PC-3 (cell line): ENCODE data around the gene SMYD3. TPM values are rescaled to one million over a fixed set of nuclear protein-coding genes. Genes with fewer than 3 reads are reported as not detected.

ENCODE experiments used
- ATAC-seq: fragments of 200-7000 bp; cut with Tn5 transposase; 2 replicates; pipeline ENCODE4 v1.9.1; 2020; ENCODE audit warnings: mild to moderate bottlenecking, moderate library complexity
- BruUV-seq: library from RNA; stranded (reverse); fragments of 400-500 nt; replicated peaks from 2 replicates; lab custom pipeline; 2021; lab: Mats Ljungman, UMichigan
- CTCF ChIA-PET: fragments of 300-600 bp; sonication (Branson Sonifier 250); formaldehyde crosslinking; loops from one replicate; lab custom pipeline; 2022; ENCODE audit warnings: antibody characterized with exemption; lab: Charles Lee
- POLR2A ChIA-PET: fragments of 300-600 bp; sonication (Branson Sonifier 250); formaldehyde crosslinking; loops from one replicate; lab custom pipeline; 2022; ENCODE audit warnings: antibody characterized with exemption; ENCODE audit not compliant: unreplicated experiment; lab: Charles Lee
- DNase-seq: peaks from one replicate; pipeline ENCODE4 v3.0.0-alpha.2; 2015
- H2AFZ ChIP-seq: fragments of 300-600 bp; sonication (generic); 2 replicates; pipeline ENCODE4 v1.6.0; 2016; ENCODE audit warnings: antibody characterized with exemption, low read length
- H3F3A ChIP-seq: fragments of 300-600 bp; sonication (generic); one replicate; pipeline ENCODE4 v1.6.0; 2017; ENCODE audit warnings: antibody characterized with exemption, low read length, control low read depth, mild to moderate bottlenecking; ENCODE audit not compliant: unreplicated experiment
- H3K27ac ChIP-seq: fragments of 300-600 bp; sonication (generic); 2 replicates; pipeline ENCODE4 v1.5.1; 2016; ENCODE audit warnings: mild to moderate bottlenecking, low read length
- H3K27me3 ChIP-seq: fragments of 300-600 bp; sonication (generic); 2 replicates; pipeline ENCODE4 v1.6.1; 2016; ENCODE audit warnings: low read length, mixed read lengths
- H3K36me3 ChIP-seq: fragments of 300-600 bp; sonication (generic); 2 replicates; pipeline ENCODE4 v1.6.1; 2016; ENCODE audit warnings: low read depth, mixed run types, low read length, mixed read lengths
- H3K4me1 ChIP-seq: fragments of 300-600 bp; sonication (generic); 2 replicates; pipeline ENCODE4 v1.5.1; 2016; ENCODE audit warnings: low read length; ENCODE audit not compliant: insufficient read depth
- H3K4me2 ChIP-seq: fragments of 300-600 bp; sonication (generic); 2 replicates; pipeline ENCODE4 v1.6.0; 2016; ENCODE audit warnings: low read length
- H3K4me3 ChIP-seq: fragments of 300-600 bp; sonication (generic); 2 replicates; pipeline ENCODE4 v1.5.1; 2016; ENCODE audit warnings: mild to moderate bottlenecking, low read length, mixed read lengths
- H3K79me2 ChIP-seq: fragments of 300-600 bp; sonication (generic); 2 replicates; pipeline ENCODE4 v1.6.1; 2017; ENCODE audit warnings: low read length, mixed read lengths
- H3K9ac ChIP-seq: fragments of 300-600 bp; sonication (generic); 2 replicates; pipeline ENCODE4 v1.6.0; 2016; ENCODE audit warnings: mild to moderate bottlenecking, low read length
- H3K9me2 ChIP-seq: fragments of 300-600 bp; sonication (generic); replicated peaks from 2 replicates; pipeline ENCODE4 v1.6.1; 2016; ENCODE audit warnings: mixed run types, low read length, mixed read lengths
- H3K9me3 ChIP-seq: fragments of 300-600 bp; sonication (generic); 2 replicates; pipeline ENCODE4 v1.6.1; 2016; ENCODE audit warnings: low read length, mixed read lengths
- H4K20me1 ChIP-seq: fragments of 300-600 bp; sonication (generic); 2 replicates; pipeline ENCODE4 v1.6.1; 2016; ENCODE audit warnings: low read length, mixed read lengths
- CTCF ChIP-seq: fragments of 300-600 bp; sonication (generic); conservative IDR thresholded peaks from 2 replicates; pipeline ENCODE4 v1.5.1; 2017; ENCODE audit warnings: antibody characterized with exemption, low read depth, mild to moderate bottlenecking, low read length
- EZH2 ChIP-seq: fragments of 300-600 bp; sonication (generic); IDR thresholded peaks from one replicate; pipeline ENCODE4 v1.6.1; 2017; ENCODE audit warnings: antibody characterized with exemption, mild to moderate bottlenecking, low read length; ENCODE audit not compliant: unreplicated experiment
- EZH2phosphoT487 ChIP-seq: fragments of 300-600 bp; sonication (generic); IDR thresholded peaks from 2 replicates; pipeline ENCODE4 v1.6.1; 2018; ENCODE audit warnings: mild to moderate bottlenecking, antibody characterized with exemption, low read length, borderline replicate concordance
- intact Hi-C: fragments of 100-400 bp; cut with micrococcal nuclease; formaldehyde crosslinking; loops from 2 replicates; pipeline ENCODE4 v1.9.0; 2023
- total RNA-seq: library from RNA; depleted of rRNA; stranded (reverse); fragments of >200 nt; gene quantifications from 2 replicates; pipeline ENCODE4 v1.2.3, GENCODE V29; 2014

Gene SMYD3
- total RNA-seq, 1 experiment from 2014 or later = 33.0 TPM

GRCh38 chr1:246169019-246169418 is 338.1 kb downstream of the SMYD3 start:
- no peak overlapping the region for H3K4me3 ChIP-seq
- TF ChIP-seq CTCF (no peak), EZH2 (no peak), EZH2phosphoT487 (no peak)
- no TSS peak for BruUV-seq
- H3K9me2 ChIP-seq = no peaks in the 10 kb centered on the region
- H3F3A ChIP-seq = no peaks in the 10 kb centered on the region
- no peaks in the 10 kb centered on the region for H3K79me2 ChIP-seq
- no peaks in the 10 kb centered on the region for H3K4me1 ChIP-seq
- no peak overlapping the region for H3K9ac ChIP-seq
- no peaks in the 10 kb centered on the region for H3K27me3 ChIP-seq
- H3K9me3 ChIP-seq = no peaks in the 10 kb centered on the region
- CTCF ChIA-PET = no interaction called here
- no peaks in the 10 kb centered on the region for H3K36me3 ChIP-seq
- ATAC-seq = no peak
- no peak overlapping the region for H3K4me2 ChIP-seq
- H2AFZ ChIP-seq = no peak overlapping the region
- H3K27ac ChIP-seq = no peak overlapping the region
- POLR2A ChIA-PET = no interaction called here
- intact Hi-C loops = no loop called here
- DNase-seq = no peak
- H4K20me1 ChIP-seq = no peaks in the 10 kb centered on the region

GRCh38 chr1:246166841-246167240 is 340.2 kb downstream of the SMYD3 start:
- no TSS peak for BruUV-seq
- ChIA-PET CTCF (no interaction called here), POLR2A (no interaction called here)
- Histone ChIP-seq H3K9ac (no peak overlapping the region), H3K4me3 (no peak overlapping the region), H4K20me1 (no peaks in the 10 kb centered on the region), H3K9me2 (no peaks in the 10 kb centered on the region), H3K79me2 (no peaks in the 10 kb centered on the region), H2AFZ (no peak overlapping the region), H3K36me3 (no peaks in the 10 kb centered on the region), H3K27me3 (no peaks in the 10 kb centered on the region), H3K9me3 (no peaks in the 10 kb centered on the region), H3K27ac (no peak overlapping the region), H3F3A (no peaks in the 10 kb centered on the region), H3K4me1 (peaks cover 19% of the 10 kb centered on the region), H3K4me2 (no peak overlapping the region)
- TF ChIP-seq CTCF (no peak), EZH2phosphoT487 (no peak), EZH2 (no peak)
- DNase-seq = no peak
- intact Hi-C loops = no loop called here
- ATAC-seq = no peak

- H3K9ac ChIP-seq = no peak overlapping the region
- H3K9me2 ChIP-seq = no peaks in the 10 kb centered on the region
- H3F3A ChIP-seq = no peaks in the 10 kb centered on the region
- H3K4me2 ChIP-seq = no peak overlapping the region
- intact Hi-C loops = no loop called here
- no peak for DNase-seq
- no peaks in the 10 kb centered on the region for H3K9me3 ChIP-seq
- no peak overlapping the region for H3K27ac ChIP-seq
- H2AFZ ChIP-seq = no peak overlapping the region
- H3K4me3 ChIP-seq = no peak overlapping the region
- ChIA-PET POLR2A (no interaction called here), CTCF (no interaction called here)
- no peaks in the 10 kb centered on the region for H4K20me1 ChIP-seq
- no peaks in the 10 kb centered on the region for H3K27me3 ChIP-seq
- ATAC-seq = peak; percentile 39; the same call in 1 of the 2 replicates
- no peaks in the 10 kb centered on the region for H3K36me3 ChIP-seq
- peaks cover 26% of the 10 kb centered on the region for H3K4me1 ChIP-seq
- no peak for TF ChIP-seq EZH2phosphoT487
- TF ChIP-seq CTCF = no peak
- no peak for TF ChIP-seq EZH2
- H3K79me2 ChIP-seq = no peaks in the 10 kb centered on the region
- no TSS peak for BruUV-seq
Observed at GRCh38 chr1:246165826-246166709, 341.0 kb downstream of the SMYD3 start.
